Activated naive CD8-positive, alpha-beta T cell treated with anti-CD3 and anti-CD28 coated beads for 36 hours (primary cell): ENCODE measurements around the gene CIAO2B. TPM values are rescaled to one million over a fixed set of nuclear protein-coding genes. Genes with fewer than 3 reads are reported as not detected.
"Not testable (repeated sequence)": the region's sequence is repeated elsewhere in the genome, so short reads cannot be mapped to it uniquely, and the experiment has no call there.

Experiments used
- DNase-seq: peaks from one replicate; pipeline ENCODE4 v3.0.0; 2021
- H3K27ac Mint-ChIP-seq: one replicate; pipeline ENCODE4 v1.8.0; 2022; ENCODE audit warnings: mild to moderate bottlenecking, moderate library complexity, mixed read lengths
- H3K27me3 Mint-ChIP-seq: one replicate; pipeline ENCODE4 v1.8.0; 2022; ENCODE audit warnings: mild to moderate bottlenecking, mixed read lengths
- H3K36me3 Mint-ChIP-seq: one replicate; pipeline ENCODE4 v1.8.0; 2021; ENCODE audit warnings: mild to moderate bottlenecking, mixed read lengths
- H3K4me1 Mint-ChIP-seq: one replicate; pipeline ENCODE4 v1.8.0; 2021; ENCODE audit warnings: mixed read lengths
- H3K4me3 Mint-ChIP-seq: one replicate; pipeline ENCODE4 v1.8.0; 2022; ENCODE audit warnings: mild to moderate bottlenecking, moderate library complexity, mixed read lengths
- H3K9me3 Mint-ChIP-seq: one replicate; pipeline ENCODE4 v1.8.0; 2022; ENCODE audit warnings: mixed read lengths
- total RNA-seq, 2 experiments: library from RNA; stranded (reverse); gene quantifications; one replicate each; pipeline ENCODE4 v1.2.3, GENCODE V29; 2021

Gene CIAO2B
- total RNA-seq, 2 experiments from 2014 or later, result 152 to 153 TPM

GRCh38 chr16:66899945-66900710 is 34.1 kb downstream of the CIAO2B start:
- no peak for DNase-seq
- no peak overlapping the region for H3K4me3 Mint-ChIP-seq
- H3K36me3 Mint-ChIP-seq, result no peaks in the 10 kb centered on the region
- H3K27ac Mint-ChIP-seq, result no peak overlapping the region
- H3K9me3 Mint-ChIP-seq, result no peaks in the 10 kb centered on the region
- no peaks in the 10 kb centered on the region for H3K27me3 Mint-ChIP-seq
- H3K4me1 Mint-ChIP-seq, result no peaks in the 10 kb centered on the region

GRCh38 chr16:66899310-66899944 is 34.8 kb downstream of the CIAO2B start:
- no peaks in the 10 kb centered on the region for H3K9me3 Mint-ChIP-seq
- no peak overlapping the region for H3K4me3 Mint-ChIP-seq
- no peak overlapping the region for H3K27ac Mint-ChIP-seq
- DNase-seq, result no peak
- no peaks in the 10 kb centered on the region for H3K36me3 Mint-ChIP-seq
- no peaks in the 10 kb centered on the region for H3K4me1 Mint-ChIP-seq
- H3K27me3 Mint-ChIP-seq, result no peaks in the 10 kb centered on the region

- Mint-ChIP-seq H3K27ac (no peak overlapping the region), H3K4me3 (no peak overlapping the region), H3K36me3 (no peaks in the 10 kb centered on the region), H3K27me3 (no peaks in the 10 kb centered on the region), H3K4me1 (no peaks in the 10 kb centered on the region), H3K9me3 (no peaks in the 10 kb centered on the region)
- DNase-seq, result no peak
Measured at GRCh38 chr16:66898933-66899309, 35.3 kb downstream of the CIAO2B start.

GRCh38 chr16:66898207-66898606 is 36.0 kb downstream of the CIAO2B start:
- Mint-ChIP-seq H3K27me3 (no peaks in the 10 kb centered on the region), H3K36me3 (no peaks in the 10 kb centered on the region), H3K27ac (no peak overlapping the region), H3K4me1 (peaks cover under 1% of the 10 kb centered on the region), H3K9me3 (no peaks in the 10 kb centered on the region), H3K4me3 (no peak overlapping the region)
- no peak for DNase-seq

- not testable (repeated sequence) for H3K4me3 Mint-ChIP-seq, H3K9me3 Mint-ChIP-seq, H3K36me3 Mint-ChIP-seq, DNase-seq, H3K4me1 Mint-ChIP-seq, H3K27ac Mint-ChIP-seq, H3K27me3 Mint-ChIP-seq
Measured at GRCh38 chr16:66896682-66897081, 37.5 kb downstream of the CIAO2B start.

GRCh38 chr16:66895999-66896398 is 38.2 kb downstream of the CIAO2B start:
- no peaks in the 10 kb centered on the region for H3K36me3 Mint-ChIP-seq
- H3K27me3 Mint-ChIP-seq, result no peaks in the 10 kb centered on the region
- H3K4me3 Mint-ChIP-seq, result no peak overlapping the region
- DNase-seq, result no peak
- no peak overlapping the region for H3K27ac Mint-ChIP-seq
- no peaks in the 10 kb centered on the region for H3K9me3 Mint-ChIP-seq
- H3K4me1 Mint-ChIP-seq, result peaks cover 10% of the 10 kb centered on the region

GRCh38 chr16:66895689-66895979 is 38.6 kb downstream of the CIAO2B start:
- peaks cover 10% of the 10 kb centered on the region for H3K4me1 Mint-ChIP-seq
- DNase-seq, result no peak
- H3K4me3 Mint-ChIP-seq, result no peak overlapping the region
- no peaks in the 10 kb centered on the region for H3K9me3 Mint-ChIP-seq
- H3K27me3 Mint-ChIP-seq, result no peaks in the 10 kb centered on the region
- H3K27ac Mint-ChIP-seq, result no peak overlapping the region
- no peaks in the 10 kb centered on the region for H3K36me3 Mint-ChIP-seq

- Mint-ChIP-seq H3K36me3 (no peaks in the 10 kb centered on the region), H3K4me1 (peaks cover 10% of the 10 kb centered on the region), H3K4me3 (no peak overlapping the region), H3K27me3 (no peaks in the 10 kb centered on the region), H3K9me3 (no peaks in the 10 kb centered on the region), H3K27ac (no peak overlapping the region)
- DNase-seq, result peak; percentile 46
Measured at GRCh38 chr16:66894948-66895688, 39.1 kb downstream of the CIAO2B start.

GRCh38 chr16:66894055-66894454 is 40.1 kb downstream of the CIAO2B start:
- Mint-ChIP-seq H3K4me1 (peaks cover 10% of the 10 kb centered on the region), H3K9me3 (no peaks in the 10 kb centered on the region), H3K36me3 (no peaks in the 10 kb centered on the region), H3K4me3 (no peak overlapping the region), H3K27ac (no peak overlapping the region), H3K27me3 (no peaks in the 10 kb centered on the region)
- DNase-seq, result no peak

- Mint-ChIP-seq H3K4me3 (no peak overlapping the region), H3K4me1 (peaks cover 18% of the 10 kb centered on the region), H3K36me3 (peaks cover 5% of the 10 kb centered on the region), H3K27me3 (no peaks in the 10 kb centered on the region), H3K27ac (no peak overlapping the region), H3K9me3 (no peaks in the 10 kb centered on the region)
- no peak for DNase-seq
Measured at GRCh38 chr16:66891797-66892196, 42.4 kb downstream of the CIAO2B start.

GRCh38 chr16:66891360-66891759 is 42.8 kb downstream of the CIAO2B start:
- H3K4me3 Mint-ChIP-seq, result no peak overlapping the region
- DNase-seq, result no peak
- no peaks in the 10 kb centered on the region for H3K27me3 Mint-ChIP-seq
- H3K36me3 Mint-ChIP-seq, result peaks cover 7% of the 10 kb centered on the region
- H3K4me1 Mint-ChIP-seq, result peaks cover 18% of the 10 kb centered on the region
- no peaks in the 10 kb centered on the region for H3K9me3 Mint-ChIP-seq
- H3K27ac Mint-ChIP-seq, result no peak overlapping the region

GRCh38 chr16:66890799-66891198 is 43.4 kb downstream of the CIAO2B start:
- Mint-ChIP-seq H3K4me3 (no peak overlapping the region), H3K27ac (peak overlapping the region; percentile 2), H3K4me1 (peaks cover 18% of the 10 kb centered on the region)

GRCh38 chr16:66889622-66890021 is 44.6 kb downstream of the CIAO2B start:
- H3K4me3 Mint-ChIP-seq, result no peak overlapping the region
- H3K9me3 Mint-ChIP-seq, result no peaks in the 10 kb centered on the region
- peaks cover 20% of the 10 kb centered on the region for H3K4me1 Mint-ChIP-seq
- no peak overlapping the region for H3K27ac Mint-ChIP-seq
- DNase-seq, result no peak
- H3K27me3 Mint-ChIP-seq, result no peaks in the 10 kb centered on the region
- peaks cover 11% of the 10 kb centered on the region for H3K36me3 Mint-ChIP-seq

More at GRCh38 chr16:66890799-66891198, 43.4 kb downstream of the CIAO2B start:
- Mint-ChIP-seq H3K36me3 (peaks cover 7% of the 10 kb centered on the region), H3K27me3 (no peaks in the 10 kb centered on the region), H3K9me3 (no peaks in the 10 kb centered on the region)
- no peak for DNase-seq

- Mint-ChIP-seq H3K27ac (no peak overlapping the region), H3K36me3 (peaks cover 17% of the 10 kb centered on the region), H3K27me3 (no peaks in the 10 kb centered on the region), H3K9me3 (no peaks in the 10 kb centered on the region), H3K4me1 (peaks cover 22% of the 10 kb centered on the region), H3K4me3 (no peak overlapping the region)
- no peak for DNase-seq
Measured at GRCh38 chr16:66888647-66889615, 45.3 kb downstream of the CIAO2B start.

- Mint-ChIP-seq H3K27me3 (no peaks in the 10 kb centered on the region), H3K27ac (no peak overlapping the region), H3K9me3 (no peaks in the 10 kb centered on the region), H3K36me3 (peaks cover 17% of the 10 kb centered on the region), H3K4me1 (peaks cover 17% of the 10 kb centered on the region), H3K4me3 (no peak overlapping the region)
- no peak for DNase-seq
Measured at GRCh38 chr16:66886914-66887313, 47.3 kb downstream of the CIAO2B start.
